KOPT-K1 (cell line): ENCODE data around the gene KCNB1.
"Not testable (repeated sequence)": the region's sequence is repeated elsewhere in the genome, so short reads cannot be mapped to it uniquely, and the experiment has no call there.

Experiments used
- H3K27ac ChIP-seq: fragments of 200-600 bp; sonication (generic); 2 replicates; pipeline ENCODE4 v1.5.1; 2016; ENCODE audit warnings: antibody characterized with exemption, mild to moderate bottlenecking, low read depth, low read length; ENCODE audit not compliant: poor library complexity, severe bottlenecking
- H3K36me3 ChIP-seq: fragments of 200-600 bp; sonication (generic); 2 replicates; pipeline ENCODE4 v1.5.1; 2017; ENCODE audit warnings: antibody characterized with exemption, mild to moderate bottlenecking, low read length, moderate library complexity; ENCODE audit not compliant: insufficient read depth
- H3K9me3 ChIP-seq: fragments of 200-600 bp; sonication (generic); 2 replicates; pipeline ENCODE4 v1.5.1; 2017; ENCODE audit warnings: antibody characterized with exemption, low read length, mild to moderate bottlenecking; ENCODE audit not compliant: insufficient read depth, poor library complexity, severe bottlenecking

KCNB1 gene

DNA sequence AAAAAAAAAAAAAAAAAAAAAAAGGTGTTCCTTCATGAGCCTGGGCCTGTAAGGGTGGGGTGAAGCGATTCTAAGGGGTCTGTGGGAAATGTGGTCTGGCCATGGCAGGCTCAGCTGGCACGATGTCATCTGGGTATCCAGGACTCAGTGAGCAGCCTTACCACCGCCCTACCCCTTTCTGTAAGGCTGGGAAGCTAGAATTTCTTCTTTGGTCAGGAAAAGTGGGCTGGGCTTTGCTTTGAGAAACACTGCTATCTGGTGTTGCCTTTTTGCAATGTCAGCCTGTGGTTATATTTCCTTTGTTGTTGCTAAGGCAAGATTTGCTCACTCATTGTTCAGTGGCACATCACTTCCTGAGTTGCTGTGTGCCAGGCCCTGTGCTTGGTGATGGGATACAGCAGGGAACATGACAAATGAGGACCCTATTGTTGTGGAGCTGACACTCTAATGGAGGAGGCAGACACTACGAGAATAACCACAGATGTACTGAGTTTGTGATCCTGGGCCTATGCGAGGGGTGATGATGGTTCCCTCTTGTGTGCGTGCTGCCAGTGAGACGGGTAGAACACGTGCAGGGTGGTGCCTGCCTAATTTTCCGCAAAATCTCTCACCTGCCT is 158.7 kb downstream of the KCNB1 start:
- Histone ChIP-seq H3K9me3 (no peaks in the 10 kb centered on the region), H3K27ac (no peak overlapping the region), H3K36me3 (no peaks in the 10 kb centered on the region)

DNA sequence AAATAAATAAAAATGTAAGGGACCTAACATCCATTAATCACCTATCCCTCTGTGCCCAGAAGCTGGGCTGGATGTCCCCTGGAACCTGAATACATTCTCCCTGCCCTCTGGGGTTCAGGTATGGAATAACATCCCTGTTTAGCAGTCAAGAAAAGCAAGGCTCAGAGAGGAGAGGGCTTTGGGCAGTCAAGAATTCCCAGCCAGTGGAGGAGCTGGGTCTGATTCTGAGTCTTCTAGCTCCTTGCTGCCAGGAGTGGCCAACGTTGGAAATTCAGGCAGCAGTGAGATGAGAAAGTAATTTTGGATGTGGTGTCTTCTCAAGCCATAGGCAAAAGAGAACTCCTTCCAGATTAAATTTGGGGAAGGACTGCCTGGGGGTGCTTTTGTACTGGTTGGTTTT is 162.0 kb downstream of the KCNB1 start:
- H3K9me3 ChIP-seq, result no peaks in the 10 kb centered on the region
- H3K27ac ChIP-seq, result no peak overlapping the region
- no peaks in the 10 kb centered on the region for H3K36me3 ChIP-seq

DNA sequence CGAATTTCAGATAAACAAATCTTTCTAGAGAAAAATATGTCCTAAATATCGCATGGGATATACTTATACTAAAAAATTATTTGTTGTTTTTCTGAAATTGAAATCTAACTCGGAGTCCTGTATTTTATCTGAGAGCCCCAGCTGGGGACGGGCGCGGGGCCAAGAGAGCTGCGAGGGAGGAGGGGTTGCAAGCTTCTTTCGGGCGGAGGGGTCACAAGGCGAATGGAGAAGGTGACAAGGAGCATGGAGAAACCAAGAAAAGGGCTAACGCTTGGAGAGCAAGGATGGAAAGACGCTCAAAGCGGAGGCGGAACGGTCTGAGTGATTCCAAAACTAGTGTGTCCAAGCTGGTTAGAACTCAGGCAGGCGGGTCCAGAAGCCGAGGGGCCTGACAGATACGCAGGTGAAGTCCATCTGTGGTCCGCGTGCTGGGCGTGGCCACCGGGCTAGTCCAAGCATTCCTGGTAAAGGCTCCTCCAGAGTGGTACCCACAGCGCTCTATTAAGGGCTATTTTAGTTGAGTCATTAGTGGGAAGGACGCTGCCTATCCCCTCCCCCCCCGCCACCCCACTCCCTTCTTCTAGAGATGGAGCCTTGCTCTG is 163.2 kb downstream of the KCNB1 start:
- Histone ChIP-seq H3K9me3 (no peaks in the 10 kb centered on the region), H3K27ac (no peak overlapping the region), H3K36me3 (no peaks in the 10 kb centered on the region)

DNA sequence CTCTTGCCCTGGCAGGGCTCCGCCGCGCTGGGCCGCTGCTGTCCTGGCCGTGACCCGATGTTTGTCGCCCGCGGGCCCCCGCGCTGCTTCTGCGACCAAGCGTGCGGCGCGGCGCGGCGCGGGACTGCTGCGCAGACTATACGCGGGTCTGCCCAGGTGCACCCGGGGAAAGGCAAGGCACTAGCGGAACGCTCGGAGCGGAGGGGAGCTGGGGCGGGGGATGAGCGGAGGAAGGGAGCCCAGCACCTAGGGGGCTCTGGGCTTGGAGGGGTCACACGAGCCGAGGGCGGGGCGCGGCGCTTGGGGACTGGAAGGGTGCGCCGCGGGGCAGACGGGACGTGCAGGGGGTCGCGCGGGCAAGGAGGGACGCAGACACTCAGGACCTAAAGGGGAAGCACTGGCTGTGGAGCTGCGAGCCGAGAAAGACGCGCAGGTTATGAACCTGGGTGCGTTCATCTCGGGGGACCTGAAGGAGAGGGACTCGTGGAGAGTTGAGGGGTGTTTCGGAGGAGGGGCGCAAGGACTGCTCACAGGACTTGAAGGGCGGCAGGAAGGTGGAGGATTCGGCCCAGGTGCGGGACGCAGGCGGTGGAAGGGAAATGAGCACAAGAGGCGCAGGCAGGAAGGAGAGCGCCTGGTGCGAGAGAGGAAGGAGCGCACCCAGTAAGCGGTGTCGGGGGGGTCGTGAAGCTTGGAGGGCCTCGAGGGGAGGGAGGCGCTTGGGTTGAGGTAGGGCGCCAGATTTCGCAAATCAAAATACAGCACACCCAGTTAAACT is 163.8 kb downstream of the KCNB1 start:
- Histone ChIP-seq H3K27ac (no peak overlapping the region), H3K9me3 (no peaks in the 10 kb centered on the region), H3K36me3 (no peaks in the 10 kb centered on the region)

DNA sequence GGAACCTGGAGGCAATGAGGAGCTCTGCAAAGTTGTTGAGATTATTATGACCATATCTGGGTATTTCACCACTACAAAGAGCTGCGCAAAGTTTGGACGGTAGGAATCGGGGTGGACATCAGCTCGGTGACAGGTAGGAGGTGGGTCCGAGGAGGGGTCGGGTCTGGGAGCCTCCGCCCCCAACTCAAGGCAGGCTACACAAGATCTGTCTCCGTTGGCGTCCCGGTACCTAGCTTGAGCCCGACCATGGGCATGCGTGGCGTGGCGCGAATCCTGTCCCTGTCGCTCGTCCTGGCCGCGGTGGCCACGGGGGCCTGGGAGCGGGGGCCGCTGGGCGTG is 164.4 kb downstream of the KCNB1 start:
- Histone ChIP-seq H3K36me3 (no peaks in the 10 kb centered on the region), H3K27ac (no peak overlapping the region), H3K9me3 (no peaks in the 10 kb centered on the region)

DNA sequence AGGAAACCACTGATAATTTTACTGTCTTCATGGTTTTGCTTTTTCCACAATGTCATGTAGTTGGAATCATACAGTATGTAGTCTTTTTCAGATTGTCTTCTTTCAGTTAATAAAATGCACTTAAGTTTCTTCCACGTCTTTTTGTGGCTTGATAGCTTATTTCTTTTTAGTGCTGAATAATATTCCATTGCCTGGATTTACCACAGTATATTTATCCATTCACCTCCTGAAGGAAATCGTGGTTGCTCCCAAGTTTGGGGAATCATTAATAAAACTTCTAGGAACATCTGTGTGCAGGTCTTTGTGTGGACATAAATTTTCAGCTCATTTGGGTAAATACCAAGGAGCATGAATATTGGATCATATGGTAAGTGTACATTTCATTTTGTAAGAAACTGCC is 165.8 kb downstream of the KCNB1 start:
- Histone ChIP-seq H3K36me3 (no peaks in the 10 kb centered on the region), H3K27ac (no peak overlapping the region)

DNA sequence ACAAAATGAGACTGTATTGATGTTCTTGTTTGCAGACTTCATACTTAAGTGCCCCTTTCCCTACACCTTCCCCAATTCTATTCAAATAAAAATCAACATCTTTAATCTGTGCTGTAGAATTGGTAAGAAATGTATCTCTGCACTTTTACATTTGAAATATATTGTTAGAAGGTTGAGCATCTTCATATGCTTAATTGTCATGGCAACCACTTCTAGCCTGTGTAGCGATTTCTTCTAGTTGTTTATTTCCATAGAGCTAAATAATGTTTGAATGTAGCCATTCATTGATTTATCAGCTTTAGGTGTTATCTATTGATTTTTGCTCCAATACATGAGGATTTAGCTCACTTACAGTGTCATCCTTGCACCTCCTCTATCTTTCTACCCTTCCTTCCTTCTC is 166.9 kb downstream of the KCNB1 start:
- Histone ChIP-seq H3K9me3 (peaks cover 3% of the 10 kb centered on the region), H3K27ac (no peak overlapping the region)

More for the DNA sequence above, 165.8 kb downstream of the KCNB1 start:
- H3K9me3 ChIP-seq, result no peaks in the 10 kb centered on the region

DNA sequence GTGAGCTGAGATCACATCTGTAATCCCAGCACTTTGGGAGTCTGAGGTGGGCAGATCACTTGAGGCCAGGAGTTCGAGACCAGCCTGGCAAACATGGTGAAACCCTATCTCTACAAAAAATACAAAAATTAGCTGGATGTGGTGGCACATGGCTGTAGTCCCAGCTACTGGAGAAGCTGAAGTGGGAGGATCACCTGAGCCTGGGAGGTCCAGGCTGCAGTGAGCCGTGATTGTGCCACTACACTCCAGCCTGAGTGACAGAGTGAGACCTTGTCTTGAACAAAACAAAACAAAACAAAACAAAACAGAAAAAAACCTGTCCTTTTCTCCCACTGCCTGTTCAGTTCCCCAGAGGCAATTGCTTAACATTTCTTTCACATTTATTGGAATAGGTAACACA is 168.4 kb downstream of the KCNB1 start:
- H3K27ac ChIP-seq, H3K36me3 ChIP-seq, H3K9me3 ChIP-seq: not testable (repeated sequence)

More for the DNA sequence above, 166.9 kb downstream of the KCNB1 start:
- no peaks in the 10 kb centered on the region for H3K36me3 ChIP-seq
